HepG2 (cell line): ENCODE data around the gene CARMIL1. TPM values are rescaled to one million over a fixed set of nuclear protein-coding genes. Genes with fewer than 3 reads are reported as not detected.

Source experiments
- ATAC-seq: fragments of 200-7000 bp; cut with Tn5 transposase; 3 replicates; pipeline ENCODE4 v1.9.1; 2020; ENCODE audit warnings: mild to moderate bottlenecking, moderate library complexity
- BruUV-seq: library from RNA; stranded (reverse); fragments of 400-500 nt; replicated peaks from 2 replicates; lab custom pipeline; 2021; lab: Mats Ljungman, UMichigan
- CTCF ChIA-PET: fragments of 300-600 bp; formaldehyde crosslinking; extraction: SDS; loops from one replicate; lab custom pipeline; 2021; ENCODE audit warnings: low total read pairs, inconsistent platforms, low intra/inter-chr PET ratio; lab: Yijun Ruan, JAX
- POLR2A ChIA-PET: fragments of 350-600 bp; sonication (Branson Sonifier 250); formaldehyde crosslinking; loops from one replicate; lab custom pipeline; 2020; ENCODE audit warnings: antibody characterized with exemption, inconsistent platforms; lab: Yijun Ruan, JAX
- DNase-seq: peaks from one replicate; pipeline ENCODE4 v3.0.0-alpha.2; 2015; ENCODE audit warnings: low spot score
- FAIRE-seq: peaks from 3 replicates; lab custom pipeline; 2011; peaks lifted over from hg19 to GRCh38; lab: Jason Lieb, UNC
- H2AFZ ChIP-seq: one replicate; pipeline ENCODE4 v1.6.1; 2011; ENCODE audit warnings: low read length, inconsistent platforms
- H3K27ac ChIP-seq: fragments of 300-600 bp; 3 replicates; pipeline ENCODE4 v1.8.0; 2011; ENCODE audit warnings: mixed run types, mild to moderate bottlenecking, mixed read lengths, low read length, inconsistent platforms; ENCODE audit not compliant: insufficient read depth; ENCODE audit errors: extremely low read length
- H3K27me3 ChIP-seq, 2 experiments: fragments of 200-600 bp in 1 of 2; 2 replicates in 1 of 2; 3 replicates in 1 of 2; pipeline versions ENCODE4 v1.6.0 to v1.8.0; 2011; ENCODE audit warnings: low read length in 2 of 2, mild to moderate bottlenecking in 2 of 2, moderate library complexity in 2 of 2, inconsistent platforms in 1 of 2; ENCODE audit not compliant: insufficient read depth in 2 of 2, control insufficient read depth in 1 of 2
- H3K36me3 ChIP-seq, 2 experiments: fragments of 200-600 bp in 1 of 2; replicated peaks in 1 of 2; 2 replicates in 1 of 2; 3 replicates in 1 of 2; pipeline versions ENCODE4 v1.5.1 to v1.8.0; 2011; ENCODE audit warnings: low read length in 2 of 2, inconsistent platforms in 1 of 2; ENCODE audit not compliant: insufficient read depth in 2 of 2, control insufficient read depth in 1 of 2
- H3K4me1 ChIP-seq: 2 replicates; pipeline ENCODE4 v1.5.1; 2012; ENCODE audit warnings: low read length, inconsistent platforms; ENCODE audit not compliant: insufficient read depth
- H3K4me2 ChIP-seq: 2 replicates; pipeline ENCODE4 v1.6.0; 2011; ENCODE audit warnings: low read depth, low read length, inconsistent platforms
- H3K4me3 ChIP-seq, 3 experiments: fragments of 200-600 bp in 1 of 3; sonication (generic), shearing (Covaris generic) in 1 of 3; replicated peaks in 1 of 3; 2 replicates each; pipeline ENCODE4 v1.5.1; 2011 to 2016; ENCODE audit warnings: low read length in 3 of 3, inconsistent platforms in 2 of 3, low read depth in 2 of 3, mild to moderate bottlenecking in 2 of 3, control low read depth in 1 of 3, mixed read lengths in 1 of 3; ENCODE audit not compliant: insufficient read depth in 1 of 3
- H3K79me2 ChIP-seq: one replicate; pipeline ENCODE4 v1.6.1; 2011; ENCODE audit warnings: low read length, inconsistent platforms; ENCODE audit not compliant: insufficient read depth
- H3K9ac ChIP-seq: 2 replicates; pipeline ENCODE4 v1.6.0; 2011; ENCODE audit warnings: mild to moderate bottlenecking, low read depth, low read length, inconsistent platforms; ENCODE audit not compliant: insufficient read depth
- H3K9me3 ChIP-seq: 2 replicates; pipeline ENCODE4 v1.5.1; 2012; ENCODE audit warnings: mild to moderate bottlenecking, low read length
- H4K20me1 ChIP-seq: 2 replicates; pipeline ENCODE4 v1.6.0; 2011; ENCODE audit warnings: inconsistent platforms, mild to moderate bottlenecking, low read length, moderate library complexity; ENCODE audit not compliant: insufficient read depth
- HDAC6 ChIP-seq: fragments of 200-600 bp; sonication (generic); IDR thresholded peaks from 2 replicates; pipeline ENCODE4 v1.7.0; 2017; ENCODE audit warnings: mild to moderate bottlenecking, antibody characterized with exemption, low read length, low read depth
- HOXA3 ChIP-seq: sonication (generic); formaldehyde crosslinking; IDR thresholded peaks from 2 replicates; pipeline ENCODE4 v1.5.0; 2020; ENCODE audit warnings: missing genetic modification reagents
- KMT2A ChIP-seq: sonication (generic); formaldehyde crosslinking; IDR thresholded peaks from 2 replicates; pipeline ENCODE4 v1.4.0; 2020; ENCODE audit warnings: missing genetic modification reagents
- MXI1 ChIP-seq: IDR thresholded peaks from 3 replicates; pipeline ENCODE4 v1.6.1; 2012; ENCODE audit warnings: low read depth, low read length, inconsistent platforms, borderline replicate concordance
- NBN ChIP-seq: fragments of 450-650 bp; conservative IDR thresholded peaks from 2 replicates; pipeline ENCODE4 v1.6.1; 2017
- NCOA1 ChIP-seq: sonication (generic); formaldehyde crosslinking; IDR thresholded peaks from 2 replicates; pipeline ENCODE4 v1.9.0; 2021; ENCODE audit warnings: missing genetic modification reagents
- NFATC3 ChIP-seq: sonication (generic); formaldehyde crosslinking; IDR thresholded peaks from 2 replicates; pipeline ENCODE4 v1.5.1; 2020; ENCODE audit warnings: mild to moderate bottlenecking, missing genetic modification reagents
- NFIC ChIP-seq: IDR thresholded peaks from 2 replicates; pipeline ENCODE4 v1.6.1; 2012; ENCODE audit warnings: mild to moderate bottlenecking, low read length, inconsistent platforms
- STAG1 ChIP-seq: sonication (generic); formaldehyde crosslinking; IDR thresholded peaks from 2 replicates; pipeline ENCODE4 v1.4.0; 2020; ENCODE audit warnings: missing genetic modification reagents
- ZFP82 ChIP-seq: sonication (generic); formaldehyde crosslinking; IDR thresholded peaks from 2 replicates; pipeline ENCODE4 v1.5.1; 2020; ENCODE audit warnings: mild to moderate bottlenecking, missing genetic modification reagents, borderline replicate concordance
- ZNF142 ChIP-seq: sonication (generic); formaldehyde crosslinking; IDR thresholded peaks from 2 replicates; pipeline ENCODE4 v1.4.0; 2020; ENCODE audit warnings: missing genetic modification reagents
- ZNF20 ChIP-seq: sonication (generic); formaldehyde crosslinking; IDR thresholded peaks from 2 replicates; pipeline ENCODE4 v1.4.0; 2020; ENCODE audit warnings: mild to moderate bottlenecking, moderate library complexity, missing genetic modification reagents
- ZNF264 ChIP-seq: sonication (generic); formaldehyde crosslinking; IDR thresholded peaks from 2 replicates; pipeline ENCODE4 v1.4.0; 2020; ENCODE audit warnings: missing genetic modification reagents
- ZNF451 ChIP-seq: sonication (generic); formaldehyde crosslinking; IDR thresholded peaks from 2 replicates; pipeline ENCODE4 v1.5.0; 2020; ENCODE audit warnings: mild to moderate bottlenecking, missing genetic modification reagents
- ZNF572 ChIP-seq: sonication (generic); formaldehyde crosslinking; IDR thresholded peaks from 2 replicates; pipeline ENCODE4 v1.5.1; 2020; ENCODE audit warnings: mild to moderate bottlenecking, missing genetic modification reagents
- ZNF644 ChIP-seq: IDR thresholded peaks from 2 replicates; pipeline ENCODE4 v1.6.1; 2016; ENCODE audit warnings: low read depth
- WGBS: methylation state at CpG from one replicate; pipeline ENCODE4 v1.1.6; 2017; ENCODE audit warnings: low lambda C conversion rate; 5-methylcytosine and 5-hydroxymethylcytosine counted together
- in situ Hi-C: cut with HindIII; loops from 2 replicates; pipeline ENCODE4 v1.10.0; 2017; ENCODE audit warnings: low pct_unique_long_range_greater_than_20kb; ENCODE audit not compliant: extremely low pct_ligation_motif_present
- intact Hi-C: fragments of 100-400 bp; cut with micrococcal nuclease; formaldehyde crosslinking; loops from one replicate; pipeline ENCODE4 v1.10.0; 2022; ENCODE audit not compliant: unreplicated experiment
- polyA plus RNA-seq, 8 experiments: library from polyadenylated mRNA; depleted of rRNA in 3 of 8; stranded (reverse) in 7 of 8; unstranded in 1 of 8; fragments of >200 nt; fragmentation: Illumina TruSeq in 4 of 8; extraction: Trizol in 4 of 8; gene quantifications; 2 replicates each; pipeline versions ENCODE4 v1.2.1 to v1.2.3, GENCODE V29; 2011 to 2016; ENCODE audit warnings: low read depth in 4 of 8, missing spikeins in 1 of 8, mixed read lengths in 1 of 8; ENCODE audit not compliant: insufficient read depth in 1 of 8
- total RNA-seq, 5 experiments: library from RNA; depleted of rRNA; stranded (reverse); fragments of >200 nt; fragmentation: Illumina TruSeq; extraction: Trizol; gene quantifications; 2 replicates each; pipeline ENCODE4 v1.2.3, GENCODE V29; 2016; ENCODE audit warnings: low read depth in 1 of 5

The CARMIL1 gene
- total and polyA plus RNA-seq, 2 of the 13 experiments (the other 11 are each of a cell fraction or from before 2014, with no cell fraction given): 1.8 to 2.6 TPM

GRCh38 chr6:25669413-25669812 is 390.2 kb downstream of the CARMIL1 start:
- Histone ChIP-seq H3K27me3 (peaks cover 0 to 1% of the 10 kb centered on the region in 2 experiments; a peak in 1 of 5 replicates), H4K20me1 (no peaks in the 10 kb centered on the region), H2AFZ (no peak overlapping the region), H3K9me3 (no peaks in the 10 kb centered on the region), H3K4me1 (peaks cover 43% of the 10 kb centered on the region), H3K79me2 (no peaks in the 10 kb centered on the region), H3K4me2 (no peak overlapping the region), H3K4me3 (no peak overlapping the region), H3K9ac (no peak overlapping the region), H3K27ac (no peak overlapping the region), H3K36me3 (no peaks in the 10 kb centered on the region)
- FAIRE-seq: no peak
- no peak for ATAC-seq
- 93% methylated on average over 5 of the region's 5 CpGs for WGBS
- intact Hi-C loops: no loop called here
- in situ Hi-C loops: no loop called here
- POLR2A ChIA-PET: interaction anchor here (0.7 kb wide), 1 partner anchor 194 kb away, joined by 3 read pairs; no protein-coding TSS in a partner anchor
- no peak for DNase-seq
- BruUV-seq: no TSS peak
- CTCF ChIA-PET: no interaction called here
- no peak for TF ChIP-seq NFATC3 (CRISPR knock-in tag)
- no peak for TF ChIP-seq ZNF20 (CRISPR knock-in tag)
- TF ChIP-seq NBN: no peak
- no peak for TF ChIP-seq HOXA3
- no peak for TF ChIP-seq STAG1 (CRISPR knock-in tag)
- TF ChIP-seq ZNF142 (CRISPR knock-in tag): no peak
- no peak for TF ChIP-seq ZNF572 (CRISPR knock-in tag)
- TF ChIP-seq ZNF264 (CRISPR knock-in tag): no peak
- TF ChIP-seq NFIC: no peak
- no peak for TF ChIP-seq HDAC6
- no peak for TF ChIP-seq KMT2A (CRISPR knock-in tag)
- no peak for TF ChIP-seq ZNF644 (CRISPR knock-in tag)
- TF ChIP-seq MXI1: no peak
- no peak for TF ChIP-seq ZNF451 (CRISPR knock-in tag)
- TF ChIP-seq NCOA1 (CRISPR knock-in tag): no peak
- TF ChIP-seq ZFP82 (CRISPR knock-in tag): no peak
